A549 (cell line): Measurements from ENCODE around the gene COG5. TPM values are rescaled to one million over a fixed set of nuclear protein-coding genes. Genes with fewer than 3 reads are reported as not detected.

Experiments used
- ATAC-seq, 2 experiments: fragments of 200-7000 bp in 1 of 2; fragments of >200 bp in 1 of 2; cut with Nextera tagmentation in 1 of 2; cut with Tn5 transposase in 1 of 2; 3 replicates each; pipeline versions ENCODE4 v1.8.0 to v1.9.1; 2018 to 2020; ENCODE audit warnings: mild to moderate bottlenecking in 1 of 2, moderate library complexity in 1 of 2
- CTCF ChIA-PET: fragments of 300-600 bp; sonication (Branson Sonifier 250); formaldehyde crosslinking; extraction: SDS; loops from one replicate; lab custom pipeline; 2021; ENCODE audit warnings: antibody characterized with exemption, inconsistent platforms; lab: Yijun Ruan, JAX
- POLR2A ChIA-PET: fragments of 350-600 bp; formaldehyde crosslinking; extraction: SDS; loops from one replicate; lab custom pipeline; 2021; ENCODE audit warnings: antibody characterized with exemption, inconsistent platforms; lab: Yijun Ruan, JAX
- DNase-seq, 2 experiments: peaks; one replicate each; pipeline versions ENCODE4 v3.0.0 to v3.0.0-alpha.2; 2011 to 2016; ENCODE audit warnings: low read depth in 1 of 2, low spot score in 1 of 2
- FAIRE-seq: peaks from 2 replicates; lab custom pipeline; 2011; peaks lifted over from hg19 to GRCh38; lab: Jason Lieb, UNC
- H3K27ac ChIP-seq, 2 experiments: fragments of >200 bp; sonication (Bioruptor Twin); formaldehyde crosslinking; 3 replicates each; pipeline ENCODE4 v1.5.1; 2016 to 2017
- H3K4me1 ChIP-seq: fragments of >200 bp; sonication (Bioruptor Twin); formaldehyde crosslinking; 3 replicates; pipeline ENCODE4 v1.6.1; 2016
- H3K4me2 ChIP-seq: fragments of >200 bp; sonication (Bioruptor Twin); formaldehyde crosslinking; 3 replicates; pipeline ENCODE4 v1.6.1; 2016
- H3K4me3 ChIP-seq: fragments of >200 bp; sonication (Bioruptor Twin); formaldehyde crosslinking; 3 replicates; pipeline ENCODE4 v1.5.1; 2016
- H3K9me3 ChIP-seq: fragments of >200 bp; sonication (Bioruptor Twin); formaldehyde crosslinking; 3 replicates; pipeline ENCODE4 v1.6.1; 2016
- BHLHE40 ChIP-seq: IDR thresholded peaks from 2 replicates; pipeline ENCODE4 v1.6.1; 2012; ENCODE audit warnings: low read depth, low read length, inconsistent platforms
- CEBPB ChIP-seq, 2 experiments: fragments of >200 bp in 1 of 2; sonication (Bioruptor Twin) in 1 of 2; formaldehyde crosslinking in 1 of 2; IDR thresholded peaks; 2 replicates each; pipeline ENCODE4 v1.6.1; 2012 to 2016
- CHD4 ChIP-seq: fragments of 200-600 bp; sonication (generic); IDR thresholded peaks from 2 replicates; pipeline ENCODE4 v1.6.1; 2016; ENCODE audit warnings: antibody characterized with exemption, mild to moderate bottlenecking, borderline replicate concordance
- EHF ChIP-seq: fragments of 250-450 bp; sonication (Bioruptor Pico); IDR thresholded peaks from 2 replicates; pipeline ENCODE4 v1.5.0; 2020; ENCODE audit warnings: mild to moderate bottlenecking
- ELK1 ChIP-seq: fragments of 150-350 bp; IDR thresholded peaks from 2 replicates; pipeline ENCODE4 v1.6.1; 2014; ENCODE audit warnings: low read depth, mild to moderate bottlenecking, low read length
- EP300 ChIP-seq, 2 experiments: fragments of >200 bp; sonication (Bioruptor Twin); formaldehyde crosslinking; IDR thresholded peaks; 2 replicates in 1 of 2; 3 replicates in 1 of 2; pipeline ENCODE4 v1.6.1; 2016 to 2017
- ESRRA ChIP-seq: fragments of 150-350 bp; IDR thresholded peaks from 2 replicates; pipeline ENCODE4 v1.6.1; 2014; ENCODE audit warnings: mild to moderate bottlenecking, low read length, borderline replicate concordance
- HDAC2 ChIP-seq: fragments of 200-600 bp; sonication (generic); IDR thresholded peaks from 2 replicates; pipeline ENCODE4 v1.6.1; 2016
- HES2 ChIP-seq: fragments of >200 bp; sonication (Bioruptor Twin); formaldehyde crosslinking; IDR thresholded peaks from 2 replicates; pipeline ENCODE4 v1.6.1; 2016
- HEYL ChIP-seq: fragments of 250-450 bp; sonication (Bioruptor Pico); IDR thresholded peaks from 2 replicates; pipeline ENCODE4 v1.8.0; 2021; ENCODE audit warnings: mild to moderate bottlenecking, moderate library complexity
- HOXA7 ChIP-seq: fragments of 250-450 bp; sonication (Bioruptor Pico); IDR thresholded peaks from 2 replicates; pipeline ENCODE4 v1.5.0; 2020; ENCODE audit warnings: mild to moderate bottlenecking, moderate library complexity
- HOXB13 ChIP-seq: fragments of 250-450 bp; sonication (Bioruptor Pico); IDR thresholded peaks from 2 replicates; pipeline ENCODE4 v1.5.0; 2020; ENCODE audit warnings: low read depth, mild to moderate bottlenecking, moderate library complexity
- KDM1A ChIP-seq: fragments of 200-600 bp; sonication (generic); IDR thresholded peaks from 2 replicates; pipeline ENCODE4 v1.6.1; 2016; ENCODE audit warnings: low read depth, mild to moderate bottlenecking
- NR3C1 ChIP-seq: fragments of >200 bp; sonication (Bioruptor Twin); formaldehyde crosslinking; IDR thresholded peaks from 3 replicates; pipeline ENCODE4 v1.6.1; 2017
- PHF8 ChIP-seq: fragments of 200-600 bp; sonication (generic); IDR thresholded peaks from 2 replicates; pipeline ENCODE4 v1.6.1; 2016; ENCODE audit warnings: low read depth, mild to moderate bottlenecking, antibody characterized with exemption, moderate library complexity, borderline replicate concordance
- RAD21 ChIP-seq, 2 experiments: fragments of >200 bp in 1 of 2; sonication (Bioruptor Twin) in 1 of 2; formaldehyde crosslinking in 1 of 2; IDR thresholded peaks in 1 of 2; conservative IDR thresholded peaks in 1 of 2; 2 replicates in 1 of 2; 3 replicates in 1 of 2; pipeline ENCODE4 v1.6.1; 2012 to 2018; ENCODE audit warnings: inconsistent platforms in 1 of 2
- RNF2 ChIP-seq: fragments of 200-600 bp; sonication (generic); IDR thresholded peaks from 2 replicates; pipeline ENCODE4 v1.6.1; 2016; ENCODE audit warnings: low read depth, mild to moderate bottlenecking, antibody characterized with exemption, moderate library complexity, borderline replicate concordance
- TFCP2L1 ChIP-seq: fragments of 250-450 bp; sonication (Bioruptor Pico); IDR thresholded peaks from 2 replicates; pipeline ENCODE4 v1.5.0; 2021; ENCODE audit warnings: mild to moderate bottlenecking
- WGBS: methylation state at CpG from one replicate; pipeline ENCODE4 v1.1.6; 2017; ENCODE audit errors: missing lambda C conversion rate; 5-methylcytosine and 5-hydroxymethylcytosine counted together
- polyA plus RNA-seq, 4 experiments: library from polyadenylated mRNA; depleted of rRNA in 3 of 4; stranded (reverse); fragments of >200 nt; fragmentation: RNase III in 1 of 4; extraction: RNeasy Plus Mini Kit Qiagen cat#74134 plus additional on column Dnase treatment in 1 of 4; gene quantifications; 2 replicates in 3 of 4; 3 replicates in 1 of 4; pipeline ENCODE4 v1.2.3, GENCODE V29; 2011 to 2017
- TF ChIP-seq, protein P1 (sequence below): fragments of 200-600 bp; sonication (generic); IDR thresholded peaks from 2 replicates; pipeline ENCODE4 v1.6.1; 2016; ENCODE audit warnings: antibody characterized with exemption, mild to moderate bottlenecking, moderate library complexity

The COG5 gene
- polyA plus RNA-seq, 2 of the 4 experiments (the other 2 are of a cell fraction), result 22.5 to 44.0 TPM

DNA sequence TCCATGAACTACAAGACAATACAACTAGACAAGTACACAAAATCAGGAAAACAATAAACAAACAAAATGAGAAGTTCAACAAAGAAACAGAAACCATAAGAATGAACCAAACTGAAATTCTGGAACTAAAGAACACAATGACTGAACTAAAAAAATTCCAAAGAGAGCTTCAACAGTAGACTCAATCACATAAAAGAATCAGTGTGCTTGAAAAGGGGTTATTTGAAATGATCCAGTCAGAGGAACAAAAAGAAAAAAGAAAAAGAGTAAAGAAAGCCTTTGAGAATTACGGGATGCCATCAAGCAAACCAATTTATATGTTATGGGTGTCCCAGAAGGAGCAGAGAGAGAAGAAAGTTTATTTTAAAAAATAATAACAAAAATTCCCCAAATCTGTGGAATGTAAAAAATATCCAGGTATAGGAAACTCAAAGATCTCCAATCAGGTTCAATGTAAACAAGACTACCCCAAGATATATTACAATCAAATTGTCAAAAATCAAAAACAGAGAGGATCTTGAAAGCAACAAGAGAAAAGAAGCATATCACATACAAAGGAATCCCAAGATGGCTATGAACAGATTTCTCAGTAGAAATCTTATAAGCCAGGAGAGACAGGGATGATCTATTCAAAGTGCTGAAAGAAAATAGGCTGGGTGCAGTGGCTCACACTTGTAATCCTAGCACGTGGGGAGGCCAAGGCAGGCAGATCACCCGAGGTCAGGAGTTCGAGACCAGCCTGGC, 18.7 kb downstream of the COG5 start:
- Histone ChIP-seq H3K4me3 (no peak overlapping the region), H3K4me1 (no peaks in the 10 kb centered on the region), H3K9me3 (0 out of 3 replicates have a peak, but pooled peaks cover 7% of the 10 kb centered on the region), H3K27ac (no peak overlapping the region), H3K4me2 (no peak overlapping the region)
- 87% methylated on average over 4 of the region's 4 CpGs for WGBS
- FAIRE-seq (no peak), ATAC-seq (no peak), DNase-seq (no peak)
- POLR2A ChIA-PET, result no interaction called here
- CTCF ChIA-PET, result no interaction called here
- TF ChIP-seq HOXB13, result no peak
- no peak for TF ChIP-seq ESRRA
- no peak for TF ChIP-seq NR3C1
- TF ChIP-seq HOXA7 (CRISPR knock-in tag), result no peak
- no peak for TF ChIP-seq KDM1A
- TF ChIP-seq RAD21 (conservative IDR thresholded peaks at IDR 0.05 in 1 of 2, IDR thresholded peaks at IDR 0.05 in 1 of 2), result no peak
- no peak for TF ChIP-seq CHD4
- no peak for TF ChIP-seq ELK1
- no peak for TF ChIP-seq RNF2
- TF ChIP-seq HDAC2, result no peak
- TF ChIP-seq CEBPB (IDR thresholded peaks at IDR 0.05), result no peak
- TF ChIP-seq HEYL (CRISPR knock-in tag), result no peak

DNA sequence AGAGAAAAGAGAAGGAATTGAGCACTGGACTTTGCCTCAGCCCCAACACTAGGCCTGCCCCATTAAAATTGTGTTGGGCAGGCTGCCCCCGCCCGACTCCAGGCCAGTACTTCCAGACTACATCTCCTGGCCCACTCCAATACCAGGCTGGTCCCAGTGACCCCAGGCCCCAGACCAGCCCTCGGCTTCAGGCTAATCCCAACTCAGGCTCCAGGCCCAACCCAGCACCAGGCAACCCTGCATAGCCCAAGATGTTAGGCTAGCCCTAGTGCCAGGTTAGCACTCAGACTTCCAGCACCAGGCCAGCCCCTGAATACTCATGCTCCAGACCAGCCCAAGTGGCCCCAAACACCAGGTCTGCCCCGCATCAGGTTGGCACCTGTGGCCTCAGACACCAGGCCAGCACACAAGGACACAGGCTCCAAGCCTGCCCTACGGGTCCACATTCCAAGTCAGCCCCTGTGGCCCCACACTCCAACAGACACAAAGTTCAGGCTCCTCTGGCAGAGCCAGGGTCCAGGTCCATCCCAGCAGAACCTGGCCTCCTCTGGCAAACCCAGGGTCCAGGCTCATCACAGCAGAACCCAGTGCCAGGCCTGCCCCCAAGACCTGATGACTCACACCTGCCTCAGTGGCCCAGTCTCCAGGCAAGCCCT, 20.3 kb downstream of the COG5 start:
- Histone ChIP-seq H3K27ac (no peak overlapping the region), H3K9me3 (0 out of 3 replicates have a peak, but pooled peaks cover 7% of the 10 kb centered on the region), H3K4me3 (no peak overlapping the region), H3K4me2 (no peak overlapping the region), H3K4me1 (no peaks in the 10 kb centered on the region)
- FAIRE-seq, result no peak
- ChIA-PET CTCF (interaction anchor here (0.6 to 0.7 kb wide), 2 partner anchors 356 to 763 kb away, joined by 3 to 4 read pairs; no protein-coding TSS in a partner anchor), POLR2A (no interaction called here)
- no peak for DNase-seq
- no peak for ATAC-seq
- TF ChIP-seq BHLHE40 (no peak), HES2 (no peak), PHF8 (no peak), TFCP2L1 (CRISPR knock-in tag) (no peak), EP300 (IDR thresholded peaks at IDR 0.05) (no peak), EHF (CRISPR knock-in tag) (no peak)
- TF ChIP-seq, protein P1, sequence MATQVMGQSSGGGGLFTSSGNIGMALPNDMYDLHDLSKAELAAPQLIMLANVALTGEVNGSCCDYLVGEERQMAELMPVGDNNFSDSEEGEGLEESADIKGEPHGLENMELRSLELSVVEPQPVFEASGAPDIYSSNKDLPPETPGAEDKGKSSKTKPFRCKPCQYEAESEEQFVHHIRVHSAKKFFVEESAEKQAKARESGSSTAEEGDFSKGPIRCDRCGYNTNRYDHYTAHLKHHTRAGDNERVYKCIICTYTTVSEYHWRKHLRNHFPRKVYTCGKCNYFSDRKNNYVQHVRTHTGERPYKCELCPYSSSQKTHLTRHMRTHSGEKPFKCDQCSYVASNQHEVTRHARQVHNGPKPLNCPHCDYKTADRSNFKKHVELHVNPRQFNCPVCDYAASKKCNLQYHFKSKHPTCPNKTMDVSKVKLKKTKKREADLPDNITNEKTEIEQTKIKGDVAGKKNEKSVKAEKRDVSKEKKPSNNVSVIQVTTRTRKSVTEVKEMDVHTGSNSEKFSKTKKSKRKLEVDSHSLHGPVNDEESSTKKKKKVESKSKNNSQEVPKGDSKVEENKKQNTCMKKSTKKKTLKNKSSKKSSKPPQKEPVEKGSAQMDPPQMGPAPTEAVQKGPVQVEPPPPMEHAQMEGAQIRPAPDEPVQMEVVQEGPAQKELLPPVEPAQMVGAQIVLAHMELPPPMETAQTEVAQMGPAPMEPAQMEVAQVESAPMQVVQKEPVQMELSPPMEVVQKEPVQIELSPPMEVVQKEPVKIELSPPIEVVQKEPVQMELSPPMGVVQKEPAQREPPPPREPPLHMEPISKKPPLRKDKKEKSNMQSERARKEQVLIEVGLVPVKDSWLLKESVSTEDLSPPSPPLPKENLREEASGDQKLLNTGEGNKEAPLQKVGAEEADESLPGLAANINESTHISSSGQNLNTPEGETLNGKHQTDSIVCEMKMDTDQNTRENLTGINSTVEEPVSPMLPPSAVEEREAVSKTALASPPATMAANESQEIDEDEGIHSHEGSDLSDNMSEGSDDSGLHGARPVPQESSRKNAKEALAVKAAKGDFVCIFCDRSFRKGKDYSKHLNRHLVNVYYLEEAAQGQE, result no peak
- 92% methylated on average over 4 of the region's 5 CpGs for WGBS
